ENCODE measurements around the gene UNC79.

GRCh38 chr14:93643127-93643526, 212.4 kb downstream of the UNC79 start:
- TF ChIP-seq, protein P1, sequence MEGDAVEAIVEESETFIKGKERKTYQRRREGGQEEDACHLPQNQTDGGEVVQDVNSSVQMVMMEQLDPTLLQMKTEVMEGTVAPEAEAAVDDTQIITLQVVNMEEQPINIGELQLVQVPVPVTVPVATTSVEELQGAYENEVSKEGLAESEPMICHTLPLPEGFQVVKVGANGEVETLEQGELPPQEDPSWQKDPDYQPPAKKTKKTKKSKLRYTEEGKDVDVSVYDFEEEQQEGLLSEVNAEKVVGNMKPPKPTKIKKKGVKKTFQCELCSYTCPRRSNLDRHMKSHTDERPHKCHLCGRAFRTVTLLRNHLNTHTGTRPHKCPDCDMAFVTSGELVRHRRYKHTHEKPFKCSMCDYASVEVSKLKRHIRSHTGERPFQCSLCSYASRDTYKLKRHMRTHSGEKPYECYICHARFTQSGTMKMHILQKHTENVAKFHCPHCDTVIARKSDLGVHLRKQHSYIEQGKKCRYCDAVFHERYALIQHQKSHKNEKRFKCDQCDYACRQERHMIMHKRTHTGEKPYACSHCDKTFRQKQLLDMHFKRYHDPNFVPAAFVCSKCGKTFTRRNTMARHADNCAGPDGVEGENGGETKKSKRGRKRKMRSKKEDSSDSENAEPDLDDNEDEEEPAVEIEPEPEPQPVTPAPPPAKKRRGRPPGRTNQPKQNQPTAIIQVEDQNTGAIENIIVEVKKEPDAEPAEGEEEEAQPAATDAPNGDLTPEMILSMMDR (IDR thresholded peaks at IDR 0.05): no peak
- no peak for TF ChIP-seq POLR2AphosphoS5 (IDR thresholded peaks at IDR 0.05)
